ENCODE data around the gene PRKAG2. TPM values are rescaled to one million over a fixed set of nuclear protein-coding genes. Genes with fewer than 3 reads are reported as not detected.

The PRKAG2 gene
- total and polyA plus RNA-seq, 2 of the 13 experiments (the other 11 are each of a cell fraction or from before 2014, with no cell fraction given), result 0.90 to 1.3 TPM

DNA sequence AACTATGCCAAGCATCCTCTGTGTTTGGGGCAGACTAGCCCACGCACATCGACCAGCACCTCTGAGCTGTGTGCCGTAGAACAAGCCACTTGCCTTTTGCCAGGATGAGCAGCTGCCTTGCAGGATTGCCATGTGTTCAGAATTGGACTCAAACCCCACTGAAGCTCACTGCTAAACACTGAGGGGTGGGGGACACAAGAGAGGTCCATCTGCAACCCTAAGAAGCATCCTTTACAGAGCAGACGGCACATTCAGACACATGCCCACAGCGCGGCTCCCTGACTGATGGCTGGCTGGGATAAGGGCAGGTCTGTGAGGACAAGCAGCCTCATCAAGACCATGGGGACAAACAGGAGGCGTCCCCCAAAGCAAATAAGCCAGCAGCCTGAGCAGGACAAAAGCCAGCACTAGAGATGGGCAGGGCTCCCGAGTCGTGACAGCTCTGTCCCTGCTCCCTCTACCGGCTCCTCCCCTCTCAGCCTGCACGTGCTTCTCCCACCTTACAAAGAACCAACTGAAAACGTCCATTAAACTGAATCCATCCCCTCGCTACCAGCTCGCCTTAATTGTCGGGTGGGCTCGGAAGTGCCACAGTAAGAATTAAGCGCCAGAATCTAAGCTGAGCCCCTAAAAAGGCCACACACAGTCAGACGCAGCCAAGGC, 114.2 kb downstream of the PRKAG2 start (continued):
- TF ChIP-seq, protein P1, sequence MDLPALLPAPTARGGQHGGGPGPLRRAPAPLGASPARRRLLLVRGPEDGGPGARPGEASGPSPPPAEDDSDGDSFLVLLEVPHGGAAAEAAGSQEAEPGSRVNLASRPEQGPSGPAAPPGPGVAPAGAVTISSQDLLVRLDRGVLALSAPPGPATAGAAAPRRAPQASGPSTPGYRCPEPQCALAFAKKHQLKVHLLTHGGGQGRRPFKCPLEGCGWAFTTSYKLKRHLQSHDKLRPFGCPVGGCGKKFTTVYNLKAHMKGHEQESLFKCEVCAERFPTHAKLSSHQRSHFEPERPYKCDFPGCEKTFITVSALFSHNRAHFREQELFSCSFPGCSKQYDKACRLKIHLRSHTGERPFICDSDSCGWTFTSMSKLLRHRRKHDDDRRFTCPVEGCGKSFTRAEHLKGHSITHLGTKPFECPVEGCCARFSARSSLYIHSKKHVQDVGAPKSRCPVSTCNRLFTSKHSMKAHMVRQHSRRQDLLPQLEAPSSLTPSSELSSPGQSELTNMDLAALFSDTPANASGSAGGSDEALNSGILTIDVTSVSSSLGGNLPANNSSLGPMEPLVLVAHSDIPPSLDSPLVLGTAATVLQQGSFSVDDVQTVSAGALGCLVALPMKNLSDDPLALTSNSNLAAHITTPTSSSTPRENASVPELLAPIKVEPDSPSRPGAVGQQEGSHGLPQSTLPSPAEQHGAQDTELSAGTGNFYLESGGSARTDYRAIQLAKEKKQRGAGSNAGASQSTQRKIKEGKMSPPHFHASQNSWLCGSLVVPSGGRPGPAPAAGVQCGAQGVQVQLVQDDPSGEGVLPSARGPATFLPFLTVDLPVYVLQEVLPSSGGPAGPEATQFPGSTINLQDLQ (CRISPR knock-in tag; IDR thresholded peaks at IDR 0.05), result no peak

DNA sequence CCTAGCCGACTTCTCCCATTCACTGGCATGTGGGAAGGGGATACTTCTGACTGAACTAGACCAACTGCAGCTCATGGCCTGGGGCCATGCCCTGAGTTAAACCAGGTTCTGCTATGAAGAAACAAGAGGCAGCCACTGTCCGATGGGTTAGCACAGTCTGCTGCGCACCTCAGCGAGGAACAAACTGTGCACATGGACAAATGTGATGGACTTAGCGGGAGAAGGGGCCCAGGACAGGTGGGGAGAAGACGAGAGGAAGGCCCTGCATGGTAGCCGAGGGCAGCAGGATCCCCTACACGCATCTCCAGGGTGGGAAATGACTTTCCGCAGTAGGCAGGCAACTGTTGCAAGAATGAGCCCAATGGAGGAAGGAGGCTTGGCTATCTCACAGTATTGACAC, 115.0 kb downstream of the PRKAG2 start:
- in situ Hi-C loops (cut with HindIII; ENCODE audit: extremely low pct_ligation_motif_present, low pct_unique_long_range_greater_than_20kb), result no loop called here
- ATAC-seq (no peak), FAIRE-seq (no peak), DNase-seq (ENCODE audit: low spot score) (no peak)
- CTCF ChIA-PET (ENCODE audit: low intra/inter-chr PET ratio, low total read pairs), result no interaction called here
- no peak overlapping the region for H2AFZ ChIP-seq (ENCODE audit: low read length)
- no peak overlapping the region for H3K4me2 ChIP-seq (ENCODE audit: low read depth, low read length)
- TF ChIP-seq ZNF75D (CRISPR knock-in tag; IDR thresholded peaks at IDR 0.05; ENCODE audit: borderline replicate concordance) (no peak), POGZ (CRISPR knock-in tag; IDR thresholded peaks at IDR 0.05) (no peak), ZNF235 (CRISPR knock-in tag; IDR thresholded peaks at IDR 0.05; ENCODE audit: borderline replicate concordance) (no peak), ISL2 (CRISPR knock-in tag; IDR thresholded peaks at IDR 0.05) (no peak)
- TF ChIP-seq, protein P2, sequence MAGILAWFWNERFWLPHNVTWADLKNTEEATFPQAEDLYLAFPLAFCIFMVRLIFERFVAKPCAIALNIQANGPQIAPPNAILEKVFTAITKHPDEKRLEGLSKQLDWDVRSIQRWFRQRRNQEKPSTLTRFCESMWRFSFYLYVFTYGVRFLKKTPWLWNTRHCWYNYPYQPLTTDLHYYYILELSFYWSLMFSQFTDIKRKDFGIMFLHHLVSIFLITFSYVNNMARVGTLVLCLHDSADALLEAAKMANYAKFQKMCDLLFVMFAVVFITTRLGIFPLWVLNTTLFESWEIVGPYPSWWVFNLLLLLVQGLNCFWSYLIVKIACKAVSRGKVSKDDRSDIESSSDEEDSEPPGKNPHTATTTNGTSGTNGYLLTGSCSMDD (CRISPR knock-in tag; IDR thresholded peaks at IDR 0.05), result no peak
- H3K9me3 ChIP-seq (ENCODE audit: low read length), result no peaks in the 10 kb centered on the region
- no peak overlapping the region for H3K4me3 ChIP-seq (replicated peaks in 1 of 3; ENCODE audit: insufficient read depth in 1 of 3, low read depth in 2 of 3, low read length in 3 of 3)
- H3K9ac ChIP-seq (ENCODE audit: insufficient read depth, low read depth, low read length), result no peak overlapping the region
- H3K79me2 ChIP-seq (ENCODE audit: insufficient read depth, low read length), result no peaks in the 10 kb centered on the region
- H3K4me1 ChIP-seq (ENCODE audit: insufficient read depth, low read length), result no peaks in the 10 kb centered on the region
- BruUV-seq (replicated peaks), result no TSS peak
- H3K36me3 ChIP-seq (replicated peaks in 1 of 2; ENCODE audit: control insufficient read depth in 1 of 2, insufficient read depth in 2 of 2, low read length in 2 of 2), result no peaks in the 10 kb centered on the region
- POLR2A ChIA-PET, result no interaction called here
- H3K27ac ChIP-seq (ENCODE audit: extremely low read length, insufficient read depth, low read length), result no peak overlapping the region
- H4K20me1 ChIP-seq (ENCODE audit: insufficient read depth, low read length), result no peaks in the 10 kb centered on the region
- intact Hi-C loops (cut with micrococcal nuclease; ENCODE audit: unreplicated experiment), result no loop called here
- H3K27me3 ChIP-seq (ENCODE audit: control insufficient read depth in 1 of 2, insufficient read depth in 2 of 2, low read length in 2 of 2), result peaks cover 3 to 46% of the 10 kb centered on the region in 2 experiments; a peak in 4 of 5 replicates
- WGBS (ENCODE audit: low lambda C conversion rate), result 49% methylated on average over 9 of the region's 9 CpGs
